NT2/D1 (cell line): ENCODE data around the gene ITGAL.
"Not testable (repeated sequence)": the region's sequence is repeated elsewhere in the genome, so short reads cannot be mapped to it uniquely, and the experiment has no call there.

Source experiments
- DNase-seq: peaks from one replicate; pipeline ENCODE4 v3.0.0-alpha.2; 2011; ENCODE audit warnings: low read depth, low spot score
- H3K27me3 ChIP-seq: 2 replicates; pipeline ENCODE4 v1.6.0; 2011; ENCODE audit warnings: mild to moderate bottlenecking; ENCODE audit not compliant: insufficient read length, insufficient read depth
- H3K36me3 ChIP-seq: 2 replicates; pipeline ENCODE4 v1.6.1; 2011; ENCODE audit warnings: mild to moderate bottlenecking, low read length, mixed read lengths; ENCODE audit not compliant: insufficient read depth, insufficient read length
- H3K4me1 ChIP-seq: 2 replicates; pipeline ENCODE4 v1.5.1; 2011; ENCODE audit not compliant: insufficient read depth, insufficient read length
- H3K4me3 ChIP-seq: 2 replicates; pipeline ENCODE4 v1.5.1; 2011; ENCODE audit warnings: low read depth; ENCODE audit not compliant: insufficient read length
- H3K9ac ChIP-seq: 2 replicates; pipeline ENCODE4 v1.6.0; 2011; ENCODE audit warnings: low read depth; ENCODE audit not compliant: insufficient read length
- H3K9me3 ChIP-seq: 2 replicates; pipeline ENCODE4 v1.5.1; 2011; ENCODE audit warnings: mild to moderate bottlenecking, low read length; ENCODE audit not compliant: insufficient read depth
- SUZ12 ChIP-seq: IDR thresholded peaks from 2 replicates; pipeline ENCODE4 v1.6.1; 2011; ENCODE audit not compliant: insufficient read length, insufficient read depth; ENCODE audit errors: extremely low read depth
- YY1 ChIP-seq: IDR thresholded peaks from 2 replicates; pipeline ENCODE4 v1.6.1; 2011; ENCODE audit not compliant: insufficient read length, insufficient read depth
- ZNF274 ChIP-seq: IDR thresholded peaks from 2 replicates; pipeline ENCODE4 v1.6.1; 2011; ENCODE audit warnings: mild to moderate bottlenecking, low read depth, low read length

The ITGAL gene

GRCh38 chr16:30447512-30448226 lies 24.9 kb upstream of the ITGAL start:
- Histone ChIP-seq H3K36me3 (peaks cover 21% of the 10 kb centered on the region), H3K9me3 (peaks cover 10% of the 10 kb centered on the region; the same call in 1 of the 2 replicates), H3K4me3 (no peak overlapping the region), H3K9ac (no peak overlapping the region), H3K27me3 (no peaks in the 10 kb centered on the region), H3K4me1 (peaks cover 6% of the 10 kb centered on the region)
- no peak for TF ChIP-seq ZNF274
- TF ChIP-seq SUZ12 = no peak
- no peak for TF ChIP-seq YY1
- DNase-seq = no peak

- no peak for DNase-seq
- no peak overlapping the region for H3K4me3 ChIP-seq
- peaks cover 9% of the 10 kb centered on the region for H3K36me3 ChIP-seq
- peaks cover 9% of the 10 kb centered on the region; the same call in 1 of the 2 replicates for H3K9me3 ChIP-seq
- no peak overlapping the region for H3K9ac ChIP-seq
- TF ChIP-seq ZNF274 (no peak), SUZ12 (no peak), YY1 (no peak)
- no peaks in the 10 kb centered on the region for H3K27me3 ChIP-seq
- peaks cover 6% of the 10 kb centered on the region for H3K4me1 ChIP-seq
Observed at GRCh38 chr16:30449116-30449435, 23.5 kb upstream of the ITGAL start.

GRCh38 chr16:30452709-30453580 lies 19.6 kb upstream of the ITGAL start:
- not testable (repeated sequence) for H3K27me3 ChIP-seq, H3K9ac ChIP-seq, H3K36me3 ChIP-seq, DNase-seq, H3K4me1 ChIP-seq, H3K4me3 ChIP-seq, H3K9me3 ChIP-seq

GRCh38 chr16:30456302-30456701 lies 16.2 kb upstream of the ITGAL start:
- no peaks in the 10 kb centered on the region for H3K27me3 ChIP-seq
- peaks cover 7% of the 10 kb centered on the region for H3K4me1 ChIP-seq
- no peaks in the 10 kb centered on the region for H3K9me3 ChIP-seq
- H3K4me3 ChIP-seq = no peak overlapping the region
- no peak overlapping the region for H3K9ac ChIP-seq
- no peaks in the 10 kb centered on the region for H3K36me3 ChIP-seq
- DNase-seq = no peak
- TF ChIP-seq YY1 (no peak), SUZ12 (no peak), ZNF274 (no peak)

- no peak for TF ChIP-seq SUZ12
- no peak for DNase-seq
- no peaks in the 10 kb centered on the region for H3K9me3 ChIP-seq
- H3K36me3 ChIP-seq = no peaks in the 10 kb centered on the region
- no peaks in the 10 kb centered on the region for H3K27me3 ChIP-seq
- H3K9ac ChIP-seq = no peak overlapping the region
- H3K4me1 ChIP-seq = peaks cover 7% of the 10 kb centered on the region
- no peak overlapping the region for H3K4me3 ChIP-seq
Observed at GRCh38 chr16:30457256-30457655, 15.3 kb upstream of the ITGAL start.

- no peak for TF ChIP-seq SUZ12
- Histone ChIP-seq H3K27me3 (no peaks in the 10 kb centered on the region), H3K9me3 (no peaks in the 10 kb centered on the region), H3K4me3 (no peak overlapping the region), H3K9ac (no peak overlapping the region), H3K36me3 (no peaks in the 10 kb centered on the region), H3K4me1 (peaks cover 7% of the 10 kb centered on the region)
- no peak for DNase-seq
Observed at GRCh38 chr16:30457743-30458560, 14.6 kb upstream of the ITGAL start.
